Measurements from ENCODE around the gene CCDC68. TPM values are rescaled to one million over a fixed set of nuclear protein-coding genes. Genes with fewer than 3 reads are reported as not detected.

CCDC68 gene
- total and polyA plus RNA-seq, 2 of the 13 experiments (the other 11 are each of a cell fraction or from before 2014, with no cell fraction given) = 4.6 to 13.3 TPM

- TF ChIP-seq SOX6 (IDR thresholded peaks at IDR 0.05) (no peak), SOX6 (CRISPR knock-in tag; IDR thresholded peaks at IDR 0.05) (peak; percentile 91), SP5 (CRISPR knock-in tag; IDR thresholded peaks at IDR 0.05; ENCODE audit: borderline replicate concordance, low read depth) (peak; percentile 72), NONO (IDR thresholded peaks at IDR 0.05) (no peak), NONO (CRISPR knock-in tag; conservative IDR thresholded peaks at IDR 0.05) (no peak), SNAPC2 (CRISPR knock-in tag; IDR thresholded peaks at IDR 0.05) (0 out of 2 replicates have a peak, but pooled peaks have one; percentile 20), ZNF605 (CRISPR knock-in tag; IDR thresholded peaks at IDR 0.05) (0 out of 2 replicates have a peak, but pooled peaks have one; percentile 20), AHDC1 (CRISPR knock-in tag; IDR thresholded peaks at IDR 0.05; ENCODE audit: borderline replicate concordance) (peak; percentile 92; the same call in 1 of the 2 replicates), FOSL1 (CRISPR knock-in tag; IDR thresholded peaks at IDR 0.05; ENCODE audit: borderline replicate concordance) (peak; percentile 47; the same call in 1 of the 2 replicates), NFYC (CRISPR knock-in tag; IDR thresholded peaks at IDR 0.05) (peak; percentile 8; the same call in 1 of the 2 replicates), ZNF614 (CRISPR knock-in tag; IDR thresholded peaks at IDR 0.05; ENCODE audit: borderline replicate concordance) (peak; percentile 46; the same call in 1 of the 2 replicates), FOXA1 (IDR thresholded peaks at IDR 0.05) (peak; percentile 97), FOXA1 (CRISPR knock-in tag; IDR thresholded peaks at IDR 0.05) (peak; percentile 93), POGZ (CRISPR knock-in tag; IDR thresholded peaks at IDR 0.05) (peak; percentile 50; the same call in 1 of the 2 replicates), SALL2 (CRISPR knock-in tag; IDR thresholded peaks at IDR 0.05) (no peak), CREM (IDR thresholded peaks at IDR 0.05) (peak; percentile 86), CREM (CRISPR knock-in tag; IDR thresholded peaks at IDR 0.05) (no peak), SNAPC4 (CRISPR knock-in tag; IDR thresholded peaks at IDR 0.05) (no peak), GATA4 (IDR thresholded peaks at IDR 0.05; ENCODE audit: borderline replicate concordance, low read depth) (peak; percentile 66; the same call in 1 of the 2 replicates), SOX13 (IDR thresholded peaks at IDR 0.05) (peak; percentile 34; the same call in 1 of the 2 replicates), SOX13 (CRISPR knock-in tag; conservative IDR thresholded peaks at IDR 0.05 in 1 of 2, IDR thresholded peaks at IDR 0.05 in 1 of 2) (peak in 1 of 2 experiments; percentile 90; a peak in 2 of 4 replicates), KMT2B (CRISPR knock-in tag; IDR thresholded peaks at IDR 0.05) (0 out of 2 replicates have a peak, but pooled peaks have one; percentile 27)
Observed at GRCh38 chr18:54948350-54948837, 10.9 kb downstream of the CCDC68 start (continued).

All from HepG2 (cell line).